ENCODE measurements around the gene GINM1.

GINM1 gene, protein sequence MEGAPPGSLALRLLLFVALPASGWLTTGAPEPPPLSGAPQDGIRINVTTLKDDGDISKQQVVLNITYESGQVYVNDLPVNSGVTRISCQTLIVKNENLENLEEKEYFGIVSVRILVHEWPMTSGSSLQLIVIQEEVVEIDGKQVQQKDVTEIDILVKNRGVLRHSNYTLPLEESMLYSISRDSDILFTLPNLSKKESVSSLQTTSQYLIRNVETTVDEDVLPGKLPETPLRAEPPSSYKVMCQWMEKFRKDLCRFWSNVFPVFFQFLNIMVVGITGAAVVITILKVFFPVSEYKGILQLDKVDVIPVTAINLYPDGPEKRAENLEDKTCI

GRCh38 chr6:149565527-149566409 is at the start of gene GINM1:
TSS of gene GINM1 (plus strand) at chr6:149566375. CDS start at chr6:149566415, 40 bp downstream.
- peak within 1 kb of the TSS; percentile 85 for H3K4me3 ChIP-seq (ENCODE audit: low read length)
- TF ChIP-seq, protein P1, sequence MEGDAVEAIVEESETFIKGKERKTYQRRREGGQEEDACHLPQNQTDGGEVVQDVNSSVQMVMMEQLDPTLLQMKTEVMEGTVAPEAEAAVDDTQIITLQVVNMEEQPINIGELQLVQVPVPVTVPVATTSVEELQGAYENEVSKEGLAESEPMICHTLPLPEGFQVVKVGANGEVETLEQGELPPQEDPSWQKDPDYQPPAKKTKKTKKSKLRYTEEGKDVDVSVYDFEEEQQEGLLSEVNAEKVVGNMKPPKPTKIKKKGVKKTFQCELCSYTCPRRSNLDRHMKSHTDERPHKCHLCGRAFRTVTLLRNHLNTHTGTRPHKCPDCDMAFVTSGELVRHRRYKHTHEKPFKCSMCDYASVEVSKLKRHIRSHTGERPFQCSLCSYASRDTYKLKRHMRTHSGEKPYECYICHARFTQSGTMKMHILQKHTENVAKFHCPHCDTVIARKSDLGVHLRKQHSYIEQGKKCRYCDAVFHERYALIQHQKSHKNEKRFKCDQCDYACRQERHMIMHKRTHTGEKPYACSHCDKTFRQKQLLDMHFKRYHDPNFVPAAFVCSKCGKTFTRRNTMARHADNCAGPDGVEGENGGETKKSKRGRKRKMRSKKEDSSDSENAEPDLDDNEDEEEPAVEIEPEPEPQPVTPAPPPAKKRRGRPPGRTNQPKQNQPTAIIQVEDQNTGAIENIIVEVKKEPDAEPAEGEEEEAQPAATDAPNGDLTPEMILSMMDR (IDR thresholded peaks at IDR 0.05; ENCODE audit: insufficient read depth, low read depth, low read length, missing control alignments) = peak; percentile 74
- DNase-seq (ENCODE audit: low read depth) = peak; percentile 96

DNA sequence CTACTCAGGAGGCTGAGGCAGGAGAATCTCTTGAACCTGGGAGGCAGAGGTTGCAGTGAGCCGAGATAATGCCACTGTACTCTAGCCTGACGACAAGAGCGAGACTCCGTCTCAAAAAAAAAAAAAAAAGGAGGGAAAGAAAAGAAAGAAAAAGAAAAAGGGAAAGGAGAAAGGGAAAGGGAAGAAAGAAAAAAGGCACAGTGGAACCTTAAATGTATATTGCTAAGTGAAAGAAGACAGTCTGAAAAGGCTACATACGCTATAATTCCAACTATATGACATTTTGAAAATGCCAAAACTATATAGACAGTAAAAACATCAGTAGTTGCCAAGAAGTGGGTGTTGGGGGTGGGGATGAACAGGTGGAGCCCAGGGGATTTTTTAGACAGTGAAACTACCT is 36.5 kb upstream of the GINM1 start:
- TF ChIP-seq, protein P1 (IDR thresholded peaks at IDR 0.05; ENCODE audit: insufficient read depth, low read depth, low read length, missing control alignments) = no peak
- no peak overlapping the region for H3K4me3 ChIP-seq (ENCODE audit: low read length)

GRCh38 chr6:149534742-149535141 is 31.4 kb upstream of the GINM1 start:
- no peak overlapping the region for H3K4me3 ChIP-seq (ENCODE audit: low read length)
- DNase-seq (ENCODE audit: low read depth) = no peak
- TF ChIP-seq, protein P1 (IDR thresholded peaks at IDR 0.05; ENCODE audit: insufficient read depth, low read depth, low read length, missing control alignments) = no peak

More for the DNA sequence above, 36.5 kb upstream of the GINM1 start:
- DNase-seq (ENCODE audit: low read depth) = no peak

- H3K4me3 ChIP-seq (ENCODE audit: low read length) = no peak overlapping the region
- DNase-seq (ENCODE audit: low read depth) = no peak
- TF ChIP-seq, protein P1 (IDR thresholded peaks at IDR 0.05; ENCODE audit: insufficient read depth, low read depth, low read length, missing control alignments) = no peak
Measured at GRCh38 chr6:149541139-149541538, 25.0 kb upstream of the GINM1 start.

DNA sequence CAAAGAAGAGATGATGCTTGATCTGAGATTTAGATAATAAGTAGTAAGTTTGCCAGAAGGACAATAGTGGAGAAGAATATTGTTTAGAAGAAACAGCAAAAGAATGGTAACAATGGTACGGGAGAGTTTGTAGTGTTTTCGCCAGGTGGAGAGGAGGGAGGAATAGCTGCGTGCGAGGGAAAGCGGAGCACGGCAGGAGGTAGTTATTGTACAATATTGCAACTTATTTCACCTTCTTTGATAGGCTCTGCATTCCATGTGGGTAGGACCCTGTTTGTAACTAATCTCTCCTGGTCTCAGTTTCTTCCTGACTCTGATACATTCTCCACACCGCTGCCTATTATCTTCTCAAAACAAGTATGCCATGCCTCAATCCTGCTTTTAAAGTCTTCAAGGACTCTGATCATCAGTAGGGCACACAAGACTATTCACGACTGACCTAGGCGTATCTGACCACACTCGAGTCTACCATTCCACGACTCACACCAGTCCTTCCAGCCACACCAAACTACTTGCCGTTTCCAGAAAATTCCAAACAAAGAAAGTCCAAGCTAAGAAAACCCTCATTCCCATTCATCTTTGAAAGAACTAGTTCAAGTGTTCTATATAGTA is 21.4 kb upstream of the GINM1 start:
- TF ChIP-seq, protein P1 (IDR thresholded peaks at IDR 0.05; ENCODE audit: insufficient read depth, low read depth, low read length, missing control alignments) = no peak
- peak overlapping the region; percentile 100 for H3K4me3 ChIP-seq (ENCODE audit: low read length)
- DNase-seq (ENCODE audit: low read depth) = peak; percentile 2

DNA sequence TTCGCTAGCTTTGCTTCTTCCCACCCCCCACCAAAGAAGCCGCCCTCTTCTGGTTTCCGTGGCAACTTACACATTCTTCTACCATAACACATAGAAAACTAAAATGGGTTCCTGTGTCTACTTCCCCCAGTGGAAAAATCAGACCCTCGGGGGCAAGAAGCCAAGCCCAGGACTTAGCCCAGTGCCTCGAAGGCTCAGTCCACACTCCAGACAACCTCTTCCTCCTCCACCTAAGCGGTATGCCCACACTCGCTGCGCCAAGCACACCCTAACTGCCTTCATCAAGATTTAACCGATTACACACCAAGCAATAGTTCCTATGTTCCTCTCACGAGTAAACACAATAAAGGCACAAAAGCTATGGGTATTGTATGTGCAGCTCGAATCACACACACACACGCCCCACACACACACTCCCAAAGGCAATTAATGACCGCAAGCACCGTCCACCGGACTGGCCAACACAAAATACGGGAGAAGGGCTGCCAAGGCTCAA is 20.9 kb upstream of the GINM1 start:
- peak; percentile 30 for DNase-seq (ENCODE audit: low read depth)
- peak overlapping the region; percentile 100 for H3K4me3 ChIP-seq (ENCODE audit: low read length)
- TF ChIP-seq, protein P1 (IDR thresholded peaks at IDR 0.05; ENCODE audit: insufficient read depth, low read depth, low read length, missing control alignments) = no peak
